CD14-positive monocyte (primary cell): Measurements from ENCODE around the gene ERBB3. TPM values are rescaled to one million over a fixed set of nuclear protein-coding genes. Genes with fewer than 3 reads are reported as not detected.

Source experiments
- DNase-seq, 3 donors: peaks; one replicate each; pipeline ENCODE4 v3.0.0-alpha.2; 2011 to 2022
- H2AFZ ChIP-seq: 2 replicates; pipeline ENCODE4 v1.6.0; 2012; ENCODE audit warnings: mild to moderate bottlenecking, low read depth, low read length, inconsistent platforms; ENCODE audit not compliant: insufficient read depth, poor library complexity, severe bottlenecking
- H3K27ac ChIP-seq, 2 donors: 1 replicate in 1 of 2; 2 replicates in 1 of 2; pipeline ENCODE4 v1.5.1; 2012 to 2013; ENCODE audit warnings: low read length in 2 of 2, control low read depth in 1 of 2, inconsistent platforms in 1 of 2, low read depth in 1 of 2, mild to moderate bottlenecking in 1 of 2
- H3K27me3 ChIP-seq, 2 donors: one replicate each; pipeline versions ENCODE4 v1.6.0 to v1.6.1; 2011 to 2013; ENCODE audit warnings: low read length in 2 of 2; ENCODE audit not compliant: control insufficient read depth in 2 of 2, insufficient read depth in 2 of 2
- H3K36me3 ChIP-seq, 2 donors: replicated peaks in 1 of 2; 1 replicate in 1 of 2; 2 replicates in 1 of 2; pipeline versions ENCODE4 v1.5.1 to v1.6.1; 2012 to 2013; ENCODE audit warnings: low read length in 2 of 2, control low read depth in 1 of 2, inconsistent platforms in 1 of 2, mild to moderate bottlenecking in 1 of 2; ENCODE audit not compliant: insufficient read depth in 2 of 2, control insufficient read depth in 1 of 2
- H3K4me1 ChIP-seq, 2 donors: 1 replicate in 1 of 2; 2 replicates in 1 of 2; pipeline versions ENCODE4 v1.5.1 to v1.6.1; 2012 to 2013; ENCODE audit warnings: low read length in 2 of 2, control low read depth in 1 of 2, inconsistent platforms in 1 of 2, mild to moderate bottlenecking in 1 of 2, moderate library complexity in 1 of 2; ENCODE audit not compliant: insufficient read depth in 2 of 2, control insufficient read depth in 1 of 2
- H3K4me2 ChIP-seq: replicated peaks from 2 replicates; pipeline ENCODE3; 2012; ENCODE audit warnings: low read length, moderate library complexity, mild to moderate bottlenecking; ENCODE audit not compliant: poor library complexity, severe bottlenecking; ENCODE audit errors: extremely low read depth
- H3K4me3 ChIP-seq, 3 experiments: fragments of 200-600 bp in 1 of 3; sonication (generic) in 1 of 3; replicated peaks in 1 of 3; 1 replicate in 2 of 3; 2 replicates in 1 of 3; pipeline ENCODE4 v1.5.1; 2011 to 2013; ENCODE audit warnings: low read length in 3 of 3, mild to moderate bottlenecking in 3 of 3, control low read depth in 2 of 3, low read depth in 2 of 3, inconsistent platforms in 1 of 3, moderate library complexity in 1 of 3
- H3K79me2 ChIP-seq: 2 replicates; pipeline ENCODE4 v1.6.0; 2012; ENCODE audit warnings: mild to moderate bottlenecking, control low read depth, inconsistent platforms, low read length, moderate library complexity; ENCODE audit not compliant: insufficient read depth
- H3K9ac ChIP-seq: 2 replicates; pipeline ENCODE4 v1.6.0; 2017; ENCODE audit warnings: low read length, mild to moderate bottlenecking; ENCODE audit not compliant: insufficient read depth, poor library complexity, severe bottlenecking
- H3K9me3 ChIP-seq, 2 donors: replicated peaks in 1 of 2; 1 replicate in 1 of 2; 2 replicates in 1 of 2; pipeline versions ENCODE4 v1.5.1 to v1.6.1; 2012 to 2013; ENCODE audit warnings: low read length in 2 of 2, control low read depth in 1 of 2; ENCODE audit not compliant: control insufficient read depth in 1 of 2, insufficient read depth in 1 of 2
- H4K20me1 ChIP-seq: 2 replicates; pipeline ENCODE4 v1.6.0; 2012; ENCODE audit warnings: mild to moderate bottlenecking, low read length, control low read depth, moderate library complexity; ENCODE audit not compliant: insufficient read depth
- H3K27ac Mint-ChIP-seq, 7 donors: one replicate each; pipeline ENCODE4 v1.8.0; 2020; ENCODE audit warnings: mild to moderate bottlenecking in 7 of 7, mixed read lengths in 7 of 7, moderate library complexity in 6 of 7, inconsistent platforms in 2 of 7
- H3K27me3 Mint-ChIP-seq, 3 donors: one replicate each; pipeline ENCODE4 v1.8.0; 2021 to 2022; ENCODE audit warnings: low read depth in 3 of 3, mild to moderate bottlenecking in 3 of 3, mixed read lengths in 3 of 3, moderate library complexity in 3 of 3, inconsistent platforms in 1 of 3
- H3K36me3 Mint-ChIP-seq, 2 donors: one replicate each; pipeline ENCODE4 v1.8.0; 2020; ENCODE audit warnings: mixed read lengths in 2 of 2, inconsistent platforms in 1 of 2, mild to moderate bottlenecking in 1 of 2
- H3K4me1 Mint-ChIP-seq: one replicate; pipeline ENCODE4 v1.8.0; 2020; ENCODE audit warnings: mild to moderate bottlenecking, mixed read lengths
- H3K4me3 Mint-ChIP-seq, 2 donors: one replicate each; pipeline ENCODE4 v1.8.0; 2020; ENCODE audit warnings: mild to moderate bottlenecking in 2 of 2, mixed read lengths in 2 of 2, moderate library complexity in 1 of 2
- H3K9me3 Mint-ChIP-seq, 7 donors: one replicate each; pipeline ENCODE4 v1.8.0; 2020 to 2022; ENCODE audit warnings: mixed read lengths in 7 of 7, mild to moderate bottlenecking in 6 of 7, moderate library complexity in 6 of 7, inconsistent platforms in 2 of 7
- CTCF ChIP-seq: fragments of 200-600 bp; IDR thresholded peaks from one replicate; pipeline ENCODE4 v1.8.0; 2022; ENCODE audit warnings: antibody characterized with exemption, mild to moderate bottlenecking
- WGBS: methylation state at CpG from one replicate; pipeline ENCODE4 v1.1.5; 2013; ENCODE audit warnings: missing lambda C conversion rate; ENCODE audit not compliant: insufficient coverage; 5-methylcytosine and 5-hydroxymethylcytosine counted together
- intact Hi-C, 2 donors: fragments of 100-400 bp; cut with micrococcal nuclease; formaldehyde crosslinking; loops; one replicate each; pipeline versions ENCODE4 v1.15.0 to v1.15.1; 2023
- polyA plus RNA-seq, 3 donors: library from polyadenylated mRNA; depleted of rRNA in 1 of 3; unstranded in 2 of 3; stranded (reverse) in 1 of 3; fragments of 300-500 nt in 2 of 3; fragments of >200 nt in 1 of 3; fragmentation: Illumina TruSeq in 2 of 3; gene quantifications; 1 replicate in 2 of 3; 2 replicates in 1 of 3; pipeline ENCODE4 v1.2.3, GENCODE V29; 2012 to 2021

Gene ERBB3
- polyA plus RNA-seq, 3 donors = 0.01 TPM; not detected in 2

GRCh38 chr12:56034586-56035332 is 45.2 kb upstream of the ERBB3 start:
- H3K9ac ChIP-seq = no peak overlapping the region
- H3K9me3 Mint-ChIP-seq = no peaks in the 10 kb centered on the region
- peaks cover 17 to 28% of the 10 kb centered on the region in 2 donors for H3K36me3 ChIP-seq
- no peak overlapping the region for H3K27ac ChIP-seq
- no peak overlapping the region for H3K4me2 ChIP-seq
- WGBS = 97% methylated on average over 15 of the region's 21 CpGs
- no peaks in the 10 kb centered on the region for H3K4me1 ChIP-seq
- no peak for DNase-seq
- peaks cover 0 to 6% (median 0%) of the 10 kb centered on the region in 3 donors for H3K27me3 Mint-ChIP-seq
- H2AFZ ChIP-seq = no peak overlapping the region
- H4K20me1 ChIP-seq = no peaks in the 10 kb centered on the region
- no peak overlapping the region for H3K4me3 ChIP-seq
- no peaks in the 10 kb centered on the region for H3K9me3 ChIP-seq
- H3K27me3 ChIP-seq = no peaks in the 10 kb centered on the region
- peaks cover 28 to 50% of the 10 kb centered on the region in 2 donors for H3K36me3 Mint-ChIP-seq
- H3K4me3 Mint-ChIP-seq = no peak overlapping the region
- no peak for TF ChIP-seq CTCF
- intact Hi-C loops = no loop called here
- H3K27ac Mint-ChIP-seq = peak overlapping the region in 1 of 7 donors; percentile 33
- no peaks in the 10 kb centered on the region for H3K79me2 ChIP-seq
- H3K4me1 Mint-ChIP-seq = no peaks in the 10 kb centered on the region

DNA sequence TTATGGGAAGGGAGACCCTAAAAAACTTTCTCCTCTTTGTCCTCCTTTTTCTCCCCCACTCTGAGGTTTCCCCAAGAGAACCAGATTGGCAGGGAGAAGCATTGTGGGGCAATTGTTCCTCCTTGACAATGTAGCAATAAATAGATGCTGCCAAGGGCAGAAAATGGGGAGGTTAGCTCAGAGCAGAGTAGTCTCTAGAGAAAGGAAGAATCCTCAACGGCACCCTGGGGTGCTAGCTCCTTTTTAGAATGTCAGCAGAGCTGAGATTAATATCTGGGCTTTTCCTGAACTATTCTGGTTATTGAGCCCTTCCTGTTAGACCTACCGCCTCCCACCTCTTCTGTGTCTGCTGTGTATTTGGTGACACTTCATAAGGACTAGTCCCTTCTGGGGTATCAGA is 42.8 kb upstream of the ERBB3 start:
- Mint-ChIP-seq H3K27me3 (peaks cover 0 to 4% (median 0%) of the 10 kb centered on the region in 3 donors), H3K36me3 (peaks cover 25 to 42% of the 10 kb centered on the region in 2 donors), H3K9me3 (peaks cover 0 to 2% (median 0%) of the 10 kb centered on the region in 7 donors), H3K4me3 (no peak overlapping the region), H3K27ac (peak overlapping the region in 1 of 7 donors; percentile 15), H3K4me1 (peaks cover 7% of the 10 kb centered on the region)
- H2AFZ ChIP-seq = no peak overlapping the region
- H3K9ac ChIP-seq = no peak overlapping the region
- H4K20me1 ChIP-seq = no peaks in the 10 kb centered on the region
- H3K4me1 ChIP-seq = peaks cover 6% of the 10 kb centered on the region in 2 donors
- no peak overlapping the region for H3K4me3 ChIP-seq
- no peak overlapping the region for H3K27ac ChIP-seq
- no peak for DNase-seq
- peaks cover 2% of the 10 kb centered on the region for H3K79me2 ChIP-seq
- peaks cover 17 to 23% of the 10 kb centered on the region in 2 donors for H3K36me3 ChIP-seq
- no peaks in the 10 kb centered on the region for H3K27me3 ChIP-seq
- 69% methylated on average over 2 of the region's 2 CpGs for WGBS
- H3K4me2 ChIP-seq = no peak overlapping the region
- no peaks in the 10 kb centered on the region for H3K9me3 ChIP-seq
- no peak for TF ChIP-seq CTCF
- intact Hi-C loops = no loop called here
